CD1c-positive myeloid dendritic cell (primary cell): ENCODE measurements around the gene CYP3A7.
"Not testable (repeated sequence)": the region's sequence is repeated elsewhere in the genome, so short reads cannot be mapped to it uniquely, and the experiment has no call there.

ENCODE experiments used
- DNase-seq: peaks from one replicate; pipeline ENCODE4 v3.0.0-alpha.2; 2016; ENCODE audit errors: extremely low spot score

Gene CYP3A7

DNA sequence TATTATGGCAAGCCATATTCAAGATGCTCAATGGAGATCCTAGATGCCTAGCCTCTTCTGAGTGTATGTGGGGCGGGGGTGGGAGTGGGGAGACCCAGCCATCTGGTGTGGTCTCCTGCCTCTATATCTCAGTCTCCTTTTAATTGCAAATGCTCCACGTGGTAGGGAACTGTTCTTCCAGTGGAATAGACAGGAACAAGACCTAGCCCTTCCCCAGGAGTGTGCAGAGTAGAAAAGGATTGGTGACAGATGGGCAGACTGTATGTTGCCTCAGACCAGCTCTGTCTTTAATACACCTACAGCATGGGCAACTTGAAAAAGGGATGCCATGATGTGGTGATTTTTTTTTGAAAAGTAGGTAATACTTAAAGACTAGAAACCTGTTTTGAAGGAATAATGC, 67.8 kb downstream of the CYP3A7 start:
- DNase-seq = no peak

- DNase-seq = peak; percentile 57
Observed at GRCh38 chr7:99666013-99666395, 69.0 kb downstream of the CYP3A7 start.

- DNase-seq = no peak
Observed at GRCh38 chr7:99665312-99666012, 69.5 kb downstream of the CYP3A7 start.

GRCh38 chr7:99657879-99658278, 77.1 kb downstream of the CYP3A7 start:
- DNase-seq = not testable (repeated sequence)
